Smooth muscle cell (in vitro differentiated cells): ENCODE measurements around the gene NBAS. TPM values are rescaled to one million over a fixed set of nuclear protein-coding genes. Genes with fewer than 3 reads are reported as not detected.

Experiments used
- DNase-seq: peaks from one replicate; lab custom pipeline; 2025; ENCODE audit not compliant: unreplicated experiment; lab: John Stamatoyannopoulos, UW
- H2AFZ ChIP-seq: fragments of 200-600 bp; sonication (generic); 2 replicates; pipeline ENCODE4 v1.6.0; 2016; ENCODE audit warnings: antibody characterized with exemption, low read depth, mild to moderate bottlenecking
- H3F3A ChIP-seq: fragments of 200-600 bp; sonication (generic); 2 replicates; pipeline ENCODE4 v1.6.0; 2017; ENCODE audit warnings: antibody characterized with exemption, low read depth
- H3K27ac ChIP-seq: fragments of 200-600 bp; sonication (generic); 2 replicates; pipeline ENCODE4 v1.5.1; 2016; ENCODE audit warnings: low read depth, mild to moderate bottlenecking
- H3K27me3 ChIP-seq: fragments of 200-600 bp; sonication (generic); 2 replicates; pipeline ENCODE4 v1.6.1; 2016; ENCODE audit warnings: low read depth, mild to moderate bottlenecking
- H3K36me3 ChIP-seq: fragments of 200-600 bp; sonication (generic); 2 replicates; pipeline ENCODE4 v1.5.1; 2016; ENCODE audit warnings: low read depth
- H3K4me1 ChIP-seq: fragments of 200-600 bp; sonication (generic); 2 replicates; pipeline ENCODE4 v1.5.1; 2016; ENCODE audit warnings: low read depth
- H3K4me2 ChIP-seq: fragments of 200-600 bp; sonication (generic); 2 replicates; pipeline ENCODE4 v1.6.0; 2016; ENCODE audit warnings: mild to moderate bottlenecking
- H3K4me3 ChIP-seq: fragments of 200-600 bp; sonication (generic); 2 replicates; pipeline ENCODE4 v1.5.1; 2016; ENCODE audit warnings: mild to moderate bottlenecking
- H3K79me2 ChIP-seq: fragments of 200-600 bp; sonication (generic); 2 replicates; pipeline ENCODE4 v1.6.0; 2016; ENCODE audit warnings: low read depth, mild to moderate bottlenecking
- H3K9ac ChIP-seq: fragments of 200-600 bp; sonication (generic); 2 replicates; pipeline ENCODE4 v1.6.0; 2016; ENCODE audit warnings: low read depth
- H3K9me3 ChIP-seq: fragments of 200-600 bp; sonication (generic); replicated peaks from 2 replicates; pipeline ENCODE4 v1.5.1; 2016; ENCODE audit warnings: low read depth
- H4K20me1 ChIP-seq: fragments of 200-600 bp; sonication (generic); 2 replicates; pipeline ENCODE4 v1.6.0; 2016; ENCODE audit warnings: low read depth
- WGBS: methylation state at CpG from one replicate; pipeline ENCODE4 v1.1.7; 2016; ENCODE audit warnings: low lambda C conversion rate; 5-methylcytosine and 5-hydroxymethylcytosine counted together
- polyA plus RNA-seq: library from polyadenylated mRNA; unstranded; fragments of >200 nt; fragmentation: Nextera tagmentation; extraction: Ambion mirVana; gene quantifications from 2 replicates; pipeline ENCODE4 v1.2.1, GENCODE V29; 2016
- total RNA-seq: library from RNA; depleted of rRNA; stranded (reverse); fragments of >200 nt; gene quantifications from 2 replicates; pipeline ENCODE4 v1.2.3, GENCODE V29; 2014
- TF ChIP-seq, protein P1 (sequence below): fragments of 200-600 bp; sonication (generic); IDR thresholded peaks from 2 replicates; pipeline ENCODE4 v1.5.1; 2017; ENCODE audit warnings: borderline replicate concordance, mild to moderate bottlenecking, antibody characterized with exemption; ENCODE audit not compliant: insufficient read depth, poor library complexity, severe bottlenecking

The NBAS gene
- total and polyA plus RNA-seq, 2 experiments from 2014 or later: 31.2 to 51.1 TPM

DNA sequence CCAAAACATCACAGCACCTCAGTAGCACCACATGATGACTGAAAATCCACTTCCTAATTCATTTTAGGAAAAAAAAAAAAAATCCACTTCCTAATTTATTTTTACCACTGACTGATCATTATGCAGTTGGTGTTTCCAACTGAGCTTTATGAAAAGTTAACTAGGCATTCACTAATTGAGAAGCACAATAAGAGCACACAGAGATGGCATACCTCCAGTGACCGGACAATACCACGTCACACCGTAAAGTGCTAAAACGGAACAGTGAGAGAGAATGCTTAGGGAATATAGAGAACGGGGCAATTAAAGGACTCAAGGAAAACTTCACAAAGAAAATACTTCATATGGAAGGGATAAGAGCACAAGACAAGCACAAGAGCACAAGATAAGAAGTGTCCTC is 212.5 kb downstream of the NBAS start:
- Histone ChIP-seq H3K4me2 (no peak overlapping the region), H3K4me1 (no peaks in the 10 kb centered on the region), H3K36me3 (peaks cover 12% of the 10 kb centered on the region), H3F3A (no peaks in the 10 kb centered on the region), H2AFZ (no peak overlapping the region), H4K20me1 (peaks cover 4% of the 10 kb centered on the region), H3K79me2 (no peaks in the 10 kb centered on the region), H3K9me3 (no peaks in the 10 kb centered on the region), H3K27ac (no peak overlapping the region), H3K4me3 (no peak overlapping the region), H3K27me3 (no peaks in the 10 kb centered on the region), H3K9ac (no peak overlapping the region)
- no peak for DNase-seq
- TF ChIP-seq, protein P1, sequence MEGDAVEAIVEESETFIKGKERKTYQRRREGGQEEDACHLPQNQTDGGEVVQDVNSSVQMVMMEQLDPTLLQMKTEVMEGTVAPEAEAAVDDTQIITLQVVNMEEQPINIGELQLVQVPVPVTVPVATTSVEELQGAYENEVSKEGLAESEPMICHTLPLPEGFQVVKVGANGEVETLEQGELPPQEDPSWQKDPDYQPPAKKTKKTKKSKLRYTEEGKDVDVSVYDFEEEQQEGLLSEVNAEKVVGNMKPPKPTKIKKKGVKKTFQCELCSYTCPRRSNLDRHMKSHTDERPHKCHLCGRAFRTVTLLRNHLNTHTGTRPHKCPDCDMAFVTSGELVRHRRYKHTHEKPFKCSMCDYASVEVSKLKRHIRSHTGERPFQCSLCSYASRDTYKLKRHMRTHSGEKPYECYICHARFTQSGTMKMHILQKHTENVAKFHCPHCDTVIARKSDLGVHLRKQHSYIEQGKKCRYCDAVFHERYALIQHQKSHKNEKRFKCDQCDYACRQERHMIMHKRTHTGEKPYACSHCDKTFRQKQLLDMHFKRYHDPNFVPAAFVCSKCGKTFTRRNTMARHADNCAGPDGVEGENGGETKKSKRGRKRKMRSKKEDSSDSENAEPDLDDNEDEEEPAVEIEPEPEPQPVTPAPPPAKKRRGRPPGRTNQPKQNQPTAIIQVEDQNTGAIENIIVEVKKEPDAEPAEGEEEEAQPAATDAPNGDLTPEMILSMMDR: no peak
- WGBS: 91% methylated on average over 5 of the region's 5 CpGs

DNA sequence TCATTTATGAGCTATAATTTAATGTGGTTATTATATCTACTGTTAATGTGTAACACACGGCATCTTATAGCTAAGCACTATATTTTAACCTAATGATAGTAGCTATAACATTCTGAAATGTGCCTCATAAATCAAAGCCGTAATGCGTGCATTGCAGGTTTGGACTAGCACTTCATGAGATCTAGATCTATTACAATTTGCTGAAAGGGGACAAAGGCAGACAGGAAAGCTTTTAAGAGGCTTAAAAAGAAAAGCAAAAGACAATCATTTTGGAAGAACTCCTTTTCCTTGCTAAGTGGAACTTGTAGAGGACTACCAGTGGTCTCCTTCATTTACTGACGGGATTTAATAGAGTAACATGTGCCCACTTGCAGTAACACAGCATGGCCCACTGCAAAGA is 213.1 kb downstream of the NBAS start:
- H3K4me3 ChIP-seq: no peak overlapping the region
- TF ChIP-seq, protein P1: no peak
- H3K27ac ChIP-seq: no peak overlapping the region
- no peak overlapping the region for H2AFZ ChIP-seq
- 81% methylated on average over 4 of the region's 4 CpGs for WGBS
- DNase-seq: no peak
- no peaks in the 10 kb centered on the region for H3K4me1 ChIP-seq
- peaks cover 12% of the 10 kb centered on the region for H3K36me3 ChIP-seq
- H3F3A ChIP-seq: no peaks in the 10 kb centered on the region
- H3K79me2 ChIP-seq: no peaks in the 10 kb centered on the region
- H3K27me3 ChIP-seq: no peaks in the 10 kb centered on the region
- H3K9ac ChIP-seq: no peak overlapping the region
- H4K20me1 ChIP-seq: peaks cover 5% of the 10 kb centered on the region
- no peaks in the 10 kb centered on the region for H3K9me3 ChIP-seq
- no peak overlapping the region for H3K4me2 ChIP-seq

DNA sequence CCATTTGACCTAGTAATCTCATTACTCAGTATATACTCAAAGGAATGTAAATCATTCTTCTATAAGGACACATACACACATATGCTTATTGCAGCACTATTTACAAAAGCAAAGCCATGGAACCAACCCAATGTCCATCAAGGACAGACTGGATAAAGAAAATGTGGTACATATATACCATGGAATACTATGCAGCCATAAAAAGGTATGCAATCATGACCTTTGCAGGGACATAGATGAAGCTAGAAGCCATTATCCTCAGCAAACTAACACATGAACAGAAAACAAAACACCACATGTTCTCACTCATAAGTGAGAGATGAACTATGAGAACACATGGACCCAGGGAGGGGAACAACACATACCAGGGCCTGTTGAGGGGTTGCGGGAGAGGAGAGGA is 214.5 kb downstream of the NBAS start:
- peaks cover 12% of the 10 kb centered on the region for H3K36me3 ChIP-seq
- no peaks in the 10 kb centered on the region for H3K9me3 ChIP-seq
- H3K27ac ChIP-seq: no peak overlapping the region
- H3K4me3 ChIP-seq: no peak overlapping the region
- H3K27me3 ChIP-seq: no peaks in the 10 kb centered on the region
- no peaks in the 10 kb centered on the region for H3K4me1 ChIP-seq
- H3F3A ChIP-seq: no peaks in the 10 kb centered on the region
- peaks cover 9% of the 10 kb centered on the region for H4K20me1 ChIP-seq
- 86% methylated on average over 1 of the region's 1 CpG for WGBS
- TF ChIP-seq, protein P1: no peak
- no peak overlapping the region for H3K4me2 ChIP-seq
- no peak overlapping the region for H3K9ac ChIP-seq
- no peak for DNase-seq
- no peaks in the 10 kb centered on the region for H3K79me2 ChIP-seq
- H2AFZ ChIP-seq: no peak overlapping the region

DNA sequence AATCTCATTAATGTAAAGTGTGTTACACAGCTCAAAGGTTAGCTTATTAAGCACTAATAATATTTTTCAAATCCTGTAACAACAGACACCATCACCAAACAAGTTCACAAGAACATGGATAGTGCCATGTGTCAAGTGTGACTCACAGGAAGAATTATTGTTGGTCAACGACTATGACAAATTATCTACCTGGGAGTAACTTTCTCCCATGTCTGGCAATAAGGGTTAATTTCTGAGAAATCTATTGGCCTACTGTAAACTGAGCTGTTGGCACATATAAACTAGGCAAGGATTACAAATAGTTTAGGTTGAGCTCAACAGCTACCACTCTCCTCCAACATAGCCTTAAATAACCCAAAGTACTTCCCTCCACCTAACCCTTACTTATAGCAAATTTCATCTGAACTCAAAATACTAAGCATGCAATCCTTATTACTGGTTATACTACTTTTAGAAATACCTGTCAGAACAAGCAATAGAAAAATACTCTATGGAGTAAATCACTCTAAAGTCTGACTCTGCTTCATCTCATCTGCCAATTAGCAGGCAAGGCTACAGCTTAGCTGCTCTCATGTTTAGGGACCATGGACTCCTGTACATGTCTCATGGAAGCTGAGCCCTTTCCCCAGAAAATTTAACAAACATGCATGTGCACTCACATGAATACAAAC is 223.0 kb downstream of the NBAS start:
- 67% methylated on average over 1 of the region's 1 CpG for WGBS
- peaks cover 4% of the 10 kb centered on the region for H3K4me1 ChIP-seq
- H3K27ac ChIP-seq: peak overlapping the region; percentile 4

More for the DNA sequence above, 223.0 kb downstream of the NBAS start:
- no peaks in the 10 kb centered on the region for H3K36me3 ChIP-seq
- no peaks in the 10 kb centered on the region for H3K79me2 ChIP-seq
- H4K20me1 ChIP-seq: peaks cover 7% of the 10 kb centered on the region
- H3K9me3 ChIP-seq: no peaks in the 10 kb centered on the region
- no peaks in the 10 kb centered on the region for H3K27me3 ChIP-seq
- H3K9ac ChIP-seq: no peak overlapping the region
- H3F3A ChIP-seq: no peaks in the 10 kb centered on the region
- H3K4me3 ChIP-seq: no peak overlapping the region
- H2AFZ ChIP-seq: no peak overlapping the region
- TF ChIP-seq, protein P1: no peak
- DNase-seq: no peak
- no peak overlapping the region for H3K4me2 ChIP-seq
